Hematopoietic multipotent progenitor cell treated with erythropoietin and hydrocortisone succinate and interleukin-3 and kit ligand, for 6 days (in vitro differentiated cells): ENCODE measurements around the gene WASHC2C.
A peak's percentile ranks its signal among the peaks of the same experiment; 100 is the strongest.
"Not testable (repeated sequence)": the region's sequence is repeated elsewhere in the genome, so short reads cannot be mapped to it uniquely, and the experiment has no call there.

ENCODE experiments used
- DNase-seq: peaks from one replicate; pipeline ENCODE4 v3.0.0-alpha.2; 2015

Gene WASHC2C

GRCh38 chr10:45763037-45763436 lies 36.0 kb downstream of the WASHC2C start:
- DNase-seq: not testable (repeated sequence)

GRCh38 chr10:45768334-45768733 lies 41.3 kb downstream of the WASHC2C start:
- DNase-seq: not testable (repeated sequence)

GRCh38 chr10:45771757-45772461 lies 44.8 kb downstream of the WASHC2C start:
- DNase-seq: not testable (repeated sequence)

- not testable (repeated sequence) for DNase-seq
Observed at GRCh38 chr10:45786217-45786616, 59.2 kb downstream of the WASHC2C start.

- DNase-seq: not testable (repeated sequence)
Observed at GRCh38 chr10:45787212-45787741, 60.2 kb downstream of the WASHC2C start.

GRCh38 chr10:45789991-45790390 lies 62.9 kb downstream of the WASHC2C start:
- DNase-seq: not testable (repeated sequence)

- DNase-seq: not testable (repeated sequence)
Observed at GRCh38 chr10:45790694-45791426, 63.8 kb downstream of the WASHC2C start.

GRCh38 chr10:45794761-45795160 lies 67.7 kb downstream of the WASHC2C start:
- DNase-seq: not testable (repeated sequence)

GRCh38 chr10:45803060-45804010 lies 76.3 kb downstream of the WASHC2C start:
- DNase-seq: peak; percentile 5

- not testable (repeated sequence) for DNase-seq
Observed at GRCh38 chr10:45804996-45805395, 77.9 kb downstream of the WASHC2C start.

- DNase-seq: peak; percentile 10
Observed at GRCh38 chr10:45809837-45810236, 82.8 kb downstream of the WASHC2C start.

- no peak for DNase-seq
Observed at GRCh38 chr10:45811075-45811474, 84.0 kb downstream of the WASHC2C start.

- DNase-seq: not testable (repeated sequence)
Observed at GRCh38 chr10:45812959-45813358, 85.9 kb downstream of the WASHC2C start.

- DNase-seq: not testable (repeated sequence)
Observed at GRCh38 chr10:45814146-45814545, 87.1 kb downstream of the WASHC2C start.

- no peak for DNase-seq
Observed at GRCh38 chr10:45817130-45817859, 90.2 kb downstream of the WASHC2C start.

GRCh38 chr10:45817912-45818311 lies 90.8 kb downstream of the WASHC2C start:
- DNase-seq: no peak

- no peak for DNase-seq
Observed at GRCh38 chr10:45819552-45819951, 92.5 kb downstream of the WASHC2C start.

GRCh38 chr10:45820107-45820830 lies 93.2 kb downstream of the WASHC2C start:
- DNase-seq: not testable (repeated sequence)

GRCh38 chr10:45822918-45823317 lies 95.9 kb downstream of the WASHC2C start:
- not testable (repeated sequence) for DNase-seq
